D341Med (cell line): ENCODE measurements around the gene KLHL11.

Experiments used
- DNase-seq: peaks from one replicate; pipeline ENCODE4 v3.0.0; 2012; ENCODE audit warnings: low spot score

The KLHL11 gene

DNA sequence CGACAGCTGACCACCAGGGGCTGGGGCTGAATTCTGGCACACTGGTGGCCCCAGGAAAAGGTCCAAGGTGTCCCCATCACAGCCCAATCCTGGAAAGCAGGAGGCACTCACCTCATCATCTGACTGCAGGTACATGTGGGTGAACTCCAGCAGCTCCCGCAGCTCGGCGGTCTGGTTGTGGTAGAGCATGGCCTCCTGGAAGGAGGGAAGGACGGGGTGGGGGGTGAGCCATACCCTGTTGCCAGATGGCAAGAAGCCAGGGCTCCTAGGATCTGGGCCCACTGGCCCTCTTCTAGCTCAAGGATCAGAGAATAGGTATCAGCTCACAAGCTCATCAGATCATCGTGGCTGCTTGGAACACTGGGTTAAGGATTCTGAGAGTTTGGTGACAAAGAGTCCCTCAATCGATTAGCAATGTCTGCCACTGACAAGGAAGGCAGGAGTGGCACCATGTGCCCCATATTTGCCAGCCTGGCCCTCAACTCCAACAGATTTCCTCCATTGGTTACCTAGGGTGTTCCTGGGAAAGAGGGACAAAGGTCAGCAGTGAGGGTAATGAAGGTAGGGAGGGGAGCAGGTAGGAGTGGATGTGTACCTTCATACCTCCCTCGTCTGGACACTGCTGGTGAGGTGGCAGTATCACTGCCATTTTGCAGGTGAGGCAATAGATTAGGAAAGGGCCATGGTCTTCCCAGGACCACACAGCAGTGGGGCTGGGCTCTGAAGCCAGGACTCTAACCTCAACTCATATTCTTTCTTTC, 58.4 kb downstream of the KLHL11 start:
- DNase-seq: no peak
